Middle frontal gyrus (tissue), 1 donor: ENCODE measurements around the gene SLC16A11.
"Not testable (repeated sequence)": the region's sequence is repeated elsewhere in the genome, so short reads cannot be mapped to it uniquely, and the experiment has no call there.

Source experiments
- DNase-seq: peaks from one replicate; pipeline ENCODE4 v3.0.0-alpha.2; 2015; ENCODE audit warnings: low spot score; ENCODE audit errors: extremely low spot score

Gene SLC16A11

GRCh38 chr17:7043497-7044198 is at the start of gene SLC16A11:
TSS of gene SLC16A11 (minus strand) at chr17:7044092. CDS start at chr17:7043513, 579 bp downstream.
- DNase-seq = no peak

- DNase-seq = not testable (repeated sequence)
These were observed 47.6 kb upstream of the SLC16A11 start for GRCh38 chr17:7091311-7092005.

GRCh38 chr17:7089570-7089969 is 45.7 kb upstream of the SLC16A11 start:
- not testable (repeated sequence) for DNase-seq

- not testable (repeated sequence) for DNase-seq
These were observed 44.5 kb upstream of the SLC16A11 start for GRCh38 chr17:7088442-7088841.

- DNase-seq = no peak
These were observed 40.2 kb upstream of the SLC16A11 start for GRCh38 chr17:7084088-7084487.

- DNase-seq = no peak
These were observed 39.7 kb upstream of the SLC16A11 start for GRCh38 chr17:7083592-7083991.

- DNase-seq = no peak
These were observed 37.6 kb upstream of the SLC16A11 start for GRCh38 chr17:7081341-7082062.

- no peak for DNase-seq
These were observed 36.7 kb upstream of the SLC16A11 start for GRCh38 chr17:7080456-7081041.

GRCh38 chr17:7079581-7080455 is 35.9 kb upstream of the SLC16A11 start, which contains the start of gene CLEC10A:
TSS of gene CLEC10A (minus strand) at chr17:7080251. CDS start at chr17:7078812, 1,439 bp downstream.
- DNase-seq = no peak

- DNase-seq = no peak
These were observed 34.8 kb upstream of the SLC16A11 start for GRCh38 chr17:7078711-7079110.

GRCh38 chr17:7077911-7078546 is 34.1 kb upstream of the SLC16A11 start:
- no peak for DNase-seq

GRCh38 chr17:7074931-7075330 is 31.0 kb upstream of the SLC16A11 start:
- no peak for DNase-seq

GRCh38 chr17:7072406-7072805 is 28.5 kb upstream of the SLC16A11 start:
- DNase-seq = no peak

GRCh38 chr17:7070712-7071111 is 26.8 kb upstream of the SLC16A11 start:
- no peak for DNase-seq

- no peak for DNase-seq
These were observed 24.4 kb upstream of the SLC16A11 start for GRCh38 chr17:7068268-7068667.

GRCh38 chr17:7067198-7067597 is 23.3 kb upstream of the SLC16A11 start:
- DNase-seq = no peak

GRCh38 chr17:7064261-7064660 is 20.4 kb upstream of the SLC16A11 start:
- no peak for DNase-seq

GRCh38 chr17:7063518-7064094 is 19.7 kb upstream of the SLC16A11 start:
- no peak for DNase-seq

GRCh38 chr17:7060165-7060891 is 16.4 kb upstream of the SLC16A11 start:
- DNase-seq = no peak
